PFSK-1 (cell line): Measurements from ENCODE around the gene LRCOL1.

Experiments
- FOXP2 ChIP-seq: optimal IDR thresholded peaks from 2 replicates; pipeline ENCODE3; 2011; ENCODE audit warnings: borderline replicate concordance, control low read depth, inconsistent platforms; ENCODE audit not compliant: insufficient read depth; ENCODE audit errors: extremely low read length, extremely low read depth
- POLR2AphosphoS5 ChIP-seq: IDR thresholded peaks from 2 replicates; pipeline ENCODE4 v1.6.1; 2012; ENCODE audit warnings: low read depth, mild to moderate bottlenecking, control low read depth, low read length, moderate library complexity
- SIN3A ChIP-seq: IDR thresholded peaks from 2 replicates; pipeline ENCODE4 v1.6.1; 2012; ENCODE audit warnings: mild to moderate bottlenecking, low read length, moderate library complexity, borderline replicate concordance; ENCODE audit not compliant: insufficient read depth
- TAF1 ChIP-seq: IDR thresholded peaks from 2 replicates; pipeline ENCODE4 v1.6.1; 2012; ENCODE audit warnings: low read length, control low read depth, borderline replicate concordance; ENCODE audit not compliant: insufficient read depth
- TF ChIP-seq, protein P1 (sequence below), 2 experiments: IDR thresholded peaks; 2 replicates each; pipeline versions ENCODE4 v1.6.1 to v1.8.0; 2011 to 2012; ENCODE audit warnings: low read depth in 2 of 2, low read length in 2 of 2, control low read depth in 1 of 2, inconsistent platforms in 1 of 2, mild to moderate bottlenecking in 1 of 2, moderate library complexity in 1 of 2; ENCODE audit not compliant: insufficient read depth in 1 of 2

The LRCOL1 gene

DNA sequence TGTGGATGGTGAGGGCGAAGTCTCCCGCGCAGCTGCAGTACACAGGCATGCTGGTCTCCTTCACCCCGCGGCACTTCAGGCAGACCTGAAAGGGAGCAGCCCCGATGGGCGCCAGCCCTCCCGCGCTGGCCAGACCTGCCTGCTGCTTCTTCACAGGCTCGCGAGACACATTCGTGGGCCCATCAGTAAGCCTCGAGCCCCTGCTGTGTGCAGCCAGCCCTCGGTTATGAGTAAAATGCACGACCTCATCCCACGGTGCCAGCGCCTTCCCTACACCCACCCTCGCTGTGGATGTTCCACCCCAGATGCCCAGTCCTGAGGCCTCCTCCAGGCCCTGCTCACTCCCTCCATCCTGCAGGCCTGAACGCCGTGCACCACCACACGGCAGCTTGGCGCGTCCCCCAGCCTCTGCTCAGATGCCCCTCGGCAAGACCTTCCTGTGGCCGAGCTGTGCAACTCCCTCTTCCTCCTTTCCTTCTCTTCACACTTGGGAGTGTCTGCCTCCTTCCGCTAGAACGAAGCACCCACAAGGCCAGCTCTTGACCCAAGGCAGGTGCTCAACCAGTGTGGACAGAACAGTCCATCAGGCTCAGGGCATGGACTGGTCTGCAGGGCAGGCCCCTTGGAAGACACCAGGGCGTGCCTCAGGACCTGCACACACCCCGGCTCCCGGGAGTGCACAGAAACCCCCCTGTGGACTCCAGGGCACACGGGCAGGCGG, 14.7 kb upstream of the LRCOL1 start:
- TF ChIP-seq POLR2AphosphoS5 = peak; percentile 61; the same call in 1 of the 2 replicates
- TF ChIP-seq SIN3A = no peak
- no peak for TF ChIP-seq FOXP2

- TF ChIP-seq SIN3A = no peak
- TF ChIP-seq POLR2AphosphoS5 = peak; percentile 26
These were observed 13.9 kb upstream of the LRCOL1 start for GRCh38 chr12:132624186-132624855.

DNA sequence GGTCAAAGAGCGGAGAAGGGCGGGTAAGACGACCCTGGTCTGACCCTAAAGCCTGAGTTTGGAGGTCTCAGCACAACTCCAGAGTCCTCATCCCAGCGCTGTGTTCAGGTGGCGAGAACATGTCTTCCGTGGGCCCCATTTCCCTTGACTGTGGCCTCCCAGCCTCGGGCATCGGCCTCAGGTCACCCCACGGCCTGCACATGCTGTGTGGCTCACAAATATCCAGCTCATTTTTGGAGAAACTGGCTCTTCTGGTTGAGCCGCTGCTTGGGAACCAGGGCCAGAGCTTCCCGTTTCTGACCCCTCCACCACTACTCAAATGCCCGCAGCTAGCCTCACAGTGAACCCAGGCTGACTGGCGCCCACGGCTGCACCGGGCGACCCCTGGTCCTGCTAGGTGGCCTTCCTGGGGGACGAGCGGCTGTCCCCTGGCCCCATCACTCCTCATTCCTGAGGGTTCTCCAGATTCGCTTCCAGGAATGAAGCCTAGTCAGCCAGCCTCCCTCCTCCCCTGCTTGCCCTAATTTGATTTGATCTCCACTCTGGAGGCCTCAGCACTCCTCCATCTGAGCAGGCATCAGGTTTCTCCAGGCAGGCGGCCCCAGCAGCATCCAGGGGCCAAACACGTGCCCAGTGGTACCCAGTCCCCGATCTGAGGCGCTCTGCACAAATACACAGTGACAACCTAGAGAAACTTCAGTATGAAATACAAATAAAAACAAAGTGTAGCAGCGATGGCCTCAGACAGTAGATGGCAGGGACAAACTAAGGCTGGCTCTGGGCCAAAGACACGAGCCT, 12.9 kb upstream of the LRCOL1 start:
- TF ChIP-seq SIN3A (no peak), TAF1 (no peak), POLR2AphosphoS5 (no peak; the same call in 1 of the 2 replicates), FOXP2 (no peak)
- TF ChIP-seq, protein P1, sequence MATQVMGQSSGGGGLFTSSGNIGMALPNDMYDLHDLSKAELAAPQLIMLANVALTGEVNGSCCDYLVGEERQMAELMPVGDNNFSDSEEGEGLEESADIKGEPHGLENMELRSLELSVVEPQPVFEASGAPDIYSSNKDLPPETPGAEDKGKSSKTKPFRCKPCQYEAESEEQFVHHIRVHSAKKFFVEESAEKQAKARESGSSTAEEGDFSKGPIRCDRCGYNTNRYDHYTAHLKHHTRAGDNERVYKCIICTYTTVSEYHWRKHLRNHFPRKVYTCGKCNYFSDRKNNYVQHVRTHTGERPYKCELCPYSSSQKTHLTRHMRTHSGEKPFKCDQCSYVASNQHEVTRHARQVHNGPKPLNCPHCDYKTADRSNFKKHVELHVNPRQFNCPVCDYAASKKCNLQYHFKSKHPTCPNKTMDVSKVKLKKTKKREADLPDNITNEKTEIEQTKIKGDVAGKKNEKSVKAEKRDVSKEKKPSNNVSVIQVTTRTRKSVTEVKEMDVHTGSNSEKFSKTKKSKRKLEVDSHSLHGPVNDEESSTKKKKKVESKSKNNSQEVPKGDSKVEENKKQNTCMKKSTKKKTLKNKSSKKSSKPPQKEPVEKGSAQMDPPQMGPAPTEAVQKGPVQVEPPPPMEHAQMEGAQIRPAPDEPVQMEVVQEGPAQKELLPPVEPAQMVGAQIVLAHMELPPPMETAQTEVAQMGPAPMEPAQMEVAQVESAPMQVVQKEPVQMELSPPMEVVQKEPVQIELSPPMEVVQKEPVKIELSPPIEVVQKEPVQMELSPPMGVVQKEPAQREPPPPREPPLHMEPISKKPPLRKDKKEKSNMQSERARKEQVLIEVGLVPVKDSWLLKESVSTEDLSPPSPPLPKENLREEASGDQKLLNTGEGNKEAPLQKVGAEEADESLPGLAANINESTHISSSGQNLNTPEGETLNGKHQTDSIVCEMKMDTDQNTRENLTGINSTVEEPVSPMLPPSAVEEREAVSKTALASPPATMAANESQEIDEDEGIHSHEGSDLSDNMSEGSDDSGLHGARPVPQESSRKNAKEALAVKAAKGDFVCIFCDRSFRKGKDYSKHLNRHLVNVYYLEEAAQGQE (IDR thresholded peaks at IDR 0.05; ENCODE audit: insufficient read depth in 1 of 2, low read depth in 2 of 2, low read length in 2 of 2) = no peak

GRCh38 chr12:132622437-132623071, 12.2 kb upstream of the LRCOL1 start:
- TF ChIP-seq, protein P1 (IDR thresholded peaks at IDR 0.05; ENCODE audit: insufficient read depth in 1 of 2, low read depth in 2 of 2, low read length in 2 of 2) = 0 out of 4 replicates have a peak, but pooled peaks of 1 of the 2 experiments have one; percentile 8
- TF ChIP-seq TAF1 = no peak

DNA sequence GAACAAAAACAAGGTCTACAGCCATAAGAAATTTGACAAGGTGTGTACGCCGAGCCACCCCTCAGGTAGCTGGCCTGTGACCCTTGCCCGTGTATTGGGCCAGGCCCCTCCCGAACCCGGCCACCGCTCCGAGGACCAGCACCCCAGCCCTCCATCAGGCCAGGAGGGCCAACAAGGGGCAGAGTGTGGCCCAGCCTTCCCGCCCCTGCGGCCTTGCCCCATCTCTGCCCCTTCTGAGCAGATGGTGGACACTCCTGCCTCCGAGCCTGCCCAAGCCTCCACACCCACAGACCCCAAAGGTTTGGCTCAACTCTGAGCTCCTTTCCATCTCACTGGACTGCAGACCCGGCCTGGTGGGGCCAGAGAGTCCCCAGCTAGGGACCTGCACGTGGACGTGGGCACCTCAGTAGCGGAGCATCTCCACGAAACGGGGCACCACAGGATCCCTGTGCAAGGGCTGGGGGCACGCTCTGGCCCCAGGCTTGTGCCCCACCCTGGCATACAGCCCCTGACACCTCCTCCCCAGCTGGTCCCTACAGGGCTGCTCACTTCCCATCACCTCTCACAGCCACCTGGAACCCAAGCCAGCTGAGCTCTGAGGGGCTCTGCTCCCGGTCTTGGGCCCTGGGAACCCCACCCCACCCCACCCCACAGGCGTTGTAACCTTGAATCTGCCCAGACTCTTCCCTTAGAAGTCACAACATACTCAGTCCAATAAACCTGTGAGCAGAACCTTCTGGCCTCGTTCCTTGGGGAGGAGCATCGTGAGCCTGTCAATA, 11.5 kb upstream of the LRCOL1 start:
- TF ChIP-seq, protein P1 (IDR thresholded peaks at IDR 0.05; ENCODE audit: insufficient read depth in 1 of 2, low read depth in 2 of 2, low read length in 2 of 2) = no peak
- TF ChIP-seq SIN3A (no peak), TAF1 (no peak), FOXP2 (no peak), POLR2AphosphoS5 (no peak; the same call in 1 of the 2 replicates)
